Loucy (cell line): ENCODE data around the gene KLK15.

Experiments used
- EZH2phosphoT487 ChIP-seq: fragments of 200-600 bp; IDR thresholded peaks from 2 replicates; pipeline ENCODE4 v1.6.1; 2018; ENCODE audit warnings: antibody characterized with exemption, mild to moderate bottlenecking, moderate library complexity, borderline replicate concordance
- TF ChIP-seq, protein P1 (sequence below): fragments of 200-600 bp; sonication (generic); conservative IDR thresholded peaks from 2 replicates; pipeline ENCODE4 v1.5.1; 2014; ENCODE audit warnings: mild to moderate bottlenecking, antibody characterized with exemption, low read length

DNA sequence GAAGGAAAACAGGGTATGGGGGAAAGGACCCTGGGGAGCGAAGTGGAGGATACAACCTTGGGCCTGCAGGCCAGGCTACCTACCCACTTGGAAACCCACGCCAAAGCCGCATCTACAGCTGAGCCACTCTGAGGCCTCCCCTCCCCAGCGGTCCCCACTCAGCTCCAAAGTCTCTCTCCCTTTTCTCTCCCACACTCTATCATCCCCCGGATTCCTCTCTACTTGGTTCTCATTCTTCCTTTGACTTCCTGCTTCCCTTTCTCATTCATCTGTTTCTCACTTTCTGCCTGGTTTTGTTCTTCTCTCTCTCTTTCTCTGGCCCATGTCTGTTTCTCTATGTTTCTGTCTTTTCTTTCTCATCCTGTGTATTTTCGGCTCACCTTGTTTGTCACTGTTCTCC, 24.0 kb upstream of the KLK15 start:
- TF ChIP-seq, protein P1, sequence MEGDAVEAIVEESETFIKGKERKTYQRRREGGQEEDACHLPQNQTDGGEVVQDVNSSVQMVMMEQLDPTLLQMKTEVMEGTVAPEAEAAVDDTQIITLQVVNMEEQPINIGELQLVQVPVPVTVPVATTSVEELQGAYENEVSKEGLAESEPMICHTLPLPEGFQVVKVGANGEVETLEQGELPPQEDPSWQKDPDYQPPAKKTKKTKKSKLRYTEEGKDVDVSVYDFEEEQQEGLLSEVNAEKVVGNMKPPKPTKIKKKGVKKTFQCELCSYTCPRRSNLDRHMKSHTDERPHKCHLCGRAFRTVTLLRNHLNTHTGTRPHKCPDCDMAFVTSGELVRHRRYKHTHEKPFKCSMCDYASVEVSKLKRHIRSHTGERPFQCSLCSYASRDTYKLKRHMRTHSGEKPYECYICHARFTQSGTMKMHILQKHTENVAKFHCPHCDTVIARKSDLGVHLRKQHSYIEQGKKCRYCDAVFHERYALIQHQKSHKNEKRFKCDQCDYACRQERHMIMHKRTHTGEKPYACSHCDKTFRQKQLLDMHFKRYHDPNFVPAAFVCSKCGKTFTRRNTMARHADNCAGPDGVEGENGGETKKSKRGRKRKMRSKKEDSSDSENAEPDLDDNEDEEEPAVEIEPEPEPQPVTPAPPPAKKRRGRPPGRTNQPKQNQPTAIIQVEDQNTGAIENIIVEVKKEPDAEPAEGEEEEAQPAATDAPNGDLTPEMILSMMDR = no peak
- no peak for TF ChIP-seq EZH2phosphoT487
